ENCODE results near the gene NTN1.

Gene NTN1

GRCh38 chr17:9259419-9259818 is 238.1 kb downstream of the NTN1 start:
- peaks cover 55% of the 10 kb centered on the region for H3K4me1 ChIP-seq
- peaks cover 61% of the 10 kb centered on the region for H4K20me1 ChIP-seq
- H3K27me3 ChIP-seq = peaks cover 18% of the 10 kb centered on the region
- H3K27ac ChIP-seq = no peak overlapping the region
- H3K9ac ChIP-seq = no peak overlapping the region
- TF ChIP-seq Cebpa-rat (IDR thresholded peaks at IDR 0.05) = no peak
- no peaks in the 10 kb centered on the region for H3K9me3 ChIP-seq
- H3K4me3 ChIP-seq = no peak overlapping the region
- no peaks in the 10 kb centered on the region for H3K36me3 ChIP-seq
- H3K4me2 ChIP-seq = peak overlapping the region; percentile 86

GRCh38 chr17:9261081-9262012 is 240.0 kb downstream of the NTN1 start:
- Histone ChIP-seq H3K27ac (no peak overlapping the region), H3K9ac (no peak overlapping the region), H3K4me2 (no peak overlapping the region), H3K36me3 (no peaks in the 10 kb centered on the region), H3K4me3 (no peak overlapping the region), H3K4me1 (peaks cover 35% of the 10 kb centered on the region), H4K20me1 (peaks cover 53% of the 10 kb centered on the region), H3K27me3 (peaks cover 18% of the 10 kb centered on the region), H3K9me3 (no peaks in the 10 kb centered on the region)
- no peak for TF ChIP-seq Cebpa-rat (IDR thresholded peaks at IDR 0.05)

- TF ChIP-seq Cebpa-rat (IDR thresholded peaks at IDR 0.05) = no peak
- no peaks in the 10 kb centered on the region for H3K36me3 ChIP-seq
- no peak overlapping the region for H3K4me3 ChIP-seq
- H3K9ac ChIP-seq = no peak overlapping the region
- peaks cover 7% of the 10 kb centered on the region; the same call in 1 of the 2 replicates for H4K20me1 ChIP-seq
- no peaks in the 10 kb centered on the region for H3K9me3 ChIP-seq
- H3K4me1 ChIP-seq = no peaks in the 10 kb centered on the region
- no peak overlapping the region for H3K27ac ChIP-seq
- H3K27me3 ChIP-seq = no peaks in the 10 kb centered on the region
- H3K4me2 ChIP-seq = no peak overlapping the region
Measured at GRCh38 chr17:9266031-9266680, 244.8 kb downstream of the NTN1 start.

- no peak overlapping the region for H3K4me3 ChIP-seq
- no peak overlapping the region for H3K4me2 ChIP-seq
- no peak overlapping the region for H3K9ac ChIP-seq
- no peaks in the 10 kb centered on the region for H3K9me3 ChIP-seq
- H3K27me3 ChIP-seq = no peaks in the 10 kb centered on the region
- no peak for TF ChIP-seq Cebpa-rat (IDR thresholded peaks at IDR 0.05)
- 0 out of 2 replicates have a peak, but pooled peaks cover 4% of the 10 kb centered on the region for H4K20me1 ChIP-seq
- no peak overlapping the region for H3K27ac ChIP-seq
- H3K36me3 ChIP-seq = no peaks in the 10 kb centered on the region
- no peaks in the 10 kb centered on the region for H3K4me1 ChIP-seq
Measured at GRCh38 chr17:9266697-9267117, 245.4 kb downstream of the NTN1 start.

GRCh38 chr17:9268546-9268945 is 247.2 kb downstream of the NTN1 start:
- Histone ChIP-seq H4K20me1 (no peaks in the 10 kb centered on the region), H3K27me3 (no peaks in the 10 kb centered on the region), H3K4me3 (no peak overlapping the region), H3K9ac (no peak overlapping the region), H3K4me2 (no peak overlapping the region), H3K9me3 (no peaks in the 10 kb centered on the region), H3K27ac (no peak overlapping the region), H3K4me1 (no peaks in the 10 kb centered on the region), H3K36me3 (no peaks in the 10 kb centered on the region)
- TF ChIP-seq Cebpa-rat (IDR thresholded peaks at IDR 0.05) = no peak

GRCh38 chr17:9269350-9270035 is 248.2 kb downstream of the NTN1 start:
- no peak overlapping the region for H3K4me2 ChIP-seq
- H3K9ac ChIP-seq = no peak overlapping the region
- no peak for TF ChIP-seq Cebpa-rat (IDR thresholded peaks at IDR 0.05)
- no peaks in the 10 kb centered on the region for H3K36me3 ChIP-seq
- H3K27me3 ChIP-seq = no peaks in the 10 kb centered on the region
- H3K4me3 ChIP-seq = no peak overlapping the region
- H4K20me1 ChIP-seq = no peaks in the 10 kb centered on the region
- H3K9me3 ChIP-seq = no peaks in the 10 kb centered on the region
- H3K27ac ChIP-seq = no peak overlapping the region
- no peaks in the 10 kb centered on the region for H3K4me1 ChIP-seq

- H3K4me1 ChIP-seq = no peaks in the 10 kb centered on the region
- H4K20me1 ChIP-seq = no peaks in the 10 kb centered on the region
- no peaks in the 10 kb centered on the region for H3K36me3 ChIP-seq
- no peak for TF ChIP-seq Cebpa-rat (IDR thresholded peaks at IDR 0.05)
- H3K27me3 ChIP-seq = no peaks in the 10 kb centered on the region
- H3K9me3 ChIP-seq = no peaks in the 10 kb centered on the region
- no peak overlapping the region for H3K4me3 ChIP-seq
- no peak overlapping the region for H3K27ac ChIP-seq
- H3K4me2 ChIP-seq = no peak overlapping the region
- no peak overlapping the region for H3K9ac ChIP-seq
Measured at GRCh38 chr17:9270921-9271320, 249.6 kb downstream of the NTN1 start.

GRCh38 chr17:9271989-9272388 is 250.7 kb downstream of the NTN1 start:
- Histone ChIP-seq H3K27me3 (no peaks in the 10 kb centered on the region), H3K4me3 (no peak overlapping the region), H3K4me2 (no peak overlapping the region), H4K20me1 (no peaks in the 10 kb centered on the region), H3K27ac (no peak overlapping the region), H3K9ac (no peak overlapping the region), H3K4me1 (no peaks in the 10 kb centered on the region), H3K9me3 (no peaks in the 10 kb centered on the region), H3K36me3 (no peaks in the 10 kb centered on the region)
- no peak for TF ChIP-seq Cebpa-rat (IDR thresholded peaks at IDR 0.05)

GRCh38 chr17:9272501-9273200 is 251.3 kb downstream of the NTN1 start:
- H3K9ac ChIP-seq = no peak overlapping the region
- no peak overlapping the region for H3K4me3 ChIP-seq
- TF ChIP-seq Cebpa-rat (IDR thresholded peaks at IDR 0.05) = no peak
- no peaks in the 10 kb centered on the region for H3K4me1 ChIP-seq
- H3K27me3 ChIP-seq = no peaks in the 10 kb centered on the region
- H3K36me3 ChIP-seq = no peaks in the 10 kb centered on the region
- H3K9me3 ChIP-seq = no peaks in the 10 kb centered on the region
- H3K4me2 ChIP-seq = no peak overlapping the region
- H3K27ac ChIP-seq = no peak overlapping the region
- no peaks in the 10 kb centered on the region for H4K20me1 ChIP-seq
